Fibroblast of lung (primary cell): Measurements from ENCODE around the gene KCTD2. TPM values are rescaled to one million over a fixed set of nuclear protein-coding genes. Genes with fewer than 3 reads are reported as not detected.

ENCODE experiments used
- DNase-seq, 2 donors: peaks; one replicate each; pipeline versions ENCODE4 v3.0.0 to v3.0.0-alpha.2; 2010; ENCODE audit warnings: low read depth in 2 of 2
- H2AFZ ChIP-seq: 2 replicates; pipeline ENCODE4 v1.5.1; 2012; ENCODE audit warnings: low read length, control low read depth, inconsistent platforms
- H3K27ac ChIP-seq: 2 replicates; pipeline ENCODE4 v1.5.1; 2011; ENCODE audit warnings: low read length, control low read depth; ENCODE audit not compliant: insufficient read depth
- H3K27me3 ChIP-seq: 2 replicates; pipeline ENCODE4 v1.5.1; 2011; ENCODE audit warnings: mild to moderate bottlenecking, low read length; ENCODE audit not compliant: control insufficient read depth, insufficient read depth
- H3K36me3 ChIP-seq: 2 replicates; pipeline ENCODE4 v1.5.1; 2011; ENCODE audit warnings: low read length; ENCODE audit not compliant: control insufficient read depth, insufficient read depth
- H3K4me1 ChIP-seq: 2 replicates; pipeline ENCODE4 v1.5.1; 2011; ENCODE audit warnings: low read length; ENCODE audit not compliant: control insufficient read depth, insufficient read depth; ENCODE audit errors: extremely low read depth
- H3K4me2 ChIP-seq: 2 replicates; pipeline ENCODE4 v1.5.1; 2011; ENCODE audit warnings: low read length, control low read depth; ENCODE audit not compliant: insufficient read depth; ENCODE audit errors: extremely low read depth
- H3K4me3 ChIP-seq, 4 experiments: fragments of 200-600 bp in 1 of 4; sonication (generic) in 1 of 4; replicated peaks in 1 of 4; 2 replicates each; pipeline ENCODE4 v1.5.1; 2011 to 2016; ENCODE audit warnings: low read length in 4 of 4, low read depth in 3 of 4, mild to moderate bottlenecking in 3 of 4, control low read depth in 2 of 4, inconsistent platforms in 1 of 4, mixed read lengths in 1 of 4; ENCODE audit not compliant: insufficient read depth in 1 of 4; ENCODE audit errors: control extremely low read depth in 1 of 4
- H3K79me2 ChIP-seq: 2 replicates; pipeline ENCODE4 v1.5.1; 2012; ENCODE audit warnings: mild to moderate bottlenecking, low read length, inconsistent platforms; ENCODE audit not compliant: control insufficient read depth, insufficient read depth
- H3K9ac ChIP-seq: 2 replicates; pipeline ENCODE4 v1.5.1; 2011; ENCODE audit warnings: mild to moderate bottlenecking, low read length, control low read depth; ENCODE audit not compliant: insufficient read depth
- H3K9me3 ChIP-seq: 2 replicates; pipeline ENCODE4 v1.5.1; 2012; ENCODE audit warnings: low read depth, low read length; ENCODE audit not compliant: control insufficient read depth, insufficient read depth
- H4K20me1 ChIP-seq: 2 replicates; pipeline ENCODE4 v1.5.1; 2011; ENCODE audit warnings: low read length; ENCODE audit not compliant: control insufficient read depth, insufficient read depth; ENCODE audit errors: extremely low read depth
- EZH2 ChIP-seq: IDR thresholded peaks from 2 replicates; pipeline ENCODE4 v1.5.1; 2012; ENCODE audit warnings: low read length, control low read depth, mild to moderate bottlenecking; ENCODE audit errors: missing control alignments
- polyA plus RNA-seq, 2 donors: library from polyadenylated mRNA; depleted of rRNA in 1 of 2; stranded (reverse) in 1 of 2; unstranded in 1 of 2; fragments of >200 nt; gene quantifications; 2 replicates each; pipeline ENCODE4 v1.2.1, GENCODE V29; 2011 to 2012; ENCODE audit warnings: missing spikeins in 1 of 2
- total RNA-seq: library from RNA; depleted of rRNA; stranded (reverse); fragments of >200 nt; gene quantifications from 2 replicates; pipeline ENCODE4 v1.2.1, GENCODE V29; 2014
- TF ChIP-seq, protein P1 (sequence below), 2 donors: IDR thresholded peaks in 1 of 2; conservative IDR thresholded peaks in 1 of 2; 1 replicate in 1 of 2; 2 replicates in 1 of 2; pipeline ENCODE4 v1.5.1; 2011 to 2012; ENCODE audit warnings: low read length in 2 of 2, control low read depth in 1 of 2, inconsistent platforms in 1 of 2, low read depth in 1 of 2, mild to moderate bottlenecking in 1 of 2

KCTD2 gene
- total and polyA plus RNA-seq, 2 donors (not counting 1 experiment from before 2014, with no cell fraction given): 17.7 to 29.5 TPM

DNA sequence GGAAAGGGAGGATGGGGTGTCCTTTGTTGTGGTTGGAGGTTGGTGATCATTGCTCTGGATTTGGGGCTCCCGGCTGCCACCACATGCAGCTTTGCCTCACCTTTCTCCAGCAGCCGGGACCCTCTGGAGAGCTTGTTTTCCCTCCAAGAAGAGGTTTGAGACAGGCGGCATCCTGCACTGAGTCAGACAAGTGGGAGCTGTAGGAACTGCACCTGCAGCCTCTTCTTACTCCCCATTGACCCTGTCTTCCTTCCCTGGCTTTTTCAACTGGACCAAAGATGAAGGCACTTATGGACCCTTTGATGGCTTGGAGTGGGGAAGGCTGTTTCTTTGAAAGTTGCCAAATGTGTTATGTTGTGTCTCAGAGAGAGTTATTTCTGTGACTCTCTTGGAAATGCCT is 16.6 kb downstream of the KCTD2 start:
- H4K20me1 ChIP-seq: no peaks in the 10 kb centered on the region
- H2AFZ ChIP-seq: no peak overlapping the region
- no peaks in the 10 kb centered on the region for H3K79me2 ChIP-seq
- no peak overlapping the region for H3K4me3 ChIP-seq
- no peak overlapping the region for H3K27ac ChIP-seq
- no peak overlapping the region for H3K4me2 ChIP-seq
- H3K9ac ChIP-seq: no peak overlapping the region
- no peak for TF ChIP-seq EZH2
- TF ChIP-seq, protein P1, sequence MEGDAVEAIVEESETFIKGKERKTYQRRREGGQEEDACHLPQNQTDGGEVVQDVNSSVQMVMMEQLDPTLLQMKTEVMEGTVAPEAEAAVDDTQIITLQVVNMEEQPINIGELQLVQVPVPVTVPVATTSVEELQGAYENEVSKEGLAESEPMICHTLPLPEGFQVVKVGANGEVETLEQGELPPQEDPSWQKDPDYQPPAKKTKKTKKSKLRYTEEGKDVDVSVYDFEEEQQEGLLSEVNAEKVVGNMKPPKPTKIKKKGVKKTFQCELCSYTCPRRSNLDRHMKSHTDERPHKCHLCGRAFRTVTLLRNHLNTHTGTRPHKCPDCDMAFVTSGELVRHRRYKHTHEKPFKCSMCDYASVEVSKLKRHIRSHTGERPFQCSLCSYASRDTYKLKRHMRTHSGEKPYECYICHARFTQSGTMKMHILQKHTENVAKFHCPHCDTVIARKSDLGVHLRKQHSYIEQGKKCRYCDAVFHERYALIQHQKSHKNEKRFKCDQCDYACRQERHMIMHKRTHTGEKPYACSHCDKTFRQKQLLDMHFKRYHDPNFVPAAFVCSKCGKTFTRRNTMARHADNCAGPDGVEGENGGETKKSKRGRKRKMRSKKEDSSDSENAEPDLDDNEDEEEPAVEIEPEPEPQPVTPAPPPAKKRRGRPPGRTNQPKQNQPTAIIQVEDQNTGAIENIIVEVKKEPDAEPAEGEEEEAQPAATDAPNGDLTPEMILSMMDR (conservative IDR thresholded peaks at IDR 0.05 in 1 of 2, IDR thresholded peaks at IDR 0.05 in 1 of 2; ENCODE audit: low read depth in 1 of 2, low read length in 2 of 2): no peak
- H3K36me3 ChIP-seq: peaks cover 22% of the 10 kb centered on the region
- no peaks in the 10 kb centered on the region for H3K9me3 ChIP-seq
- DNase-seq: no peak
- no peaks in the 10 kb centered on the region for H3K4me1 ChIP-seq
- no peaks in the 10 kb centered on the region for H3K27me3 ChIP-seq

DNA sequence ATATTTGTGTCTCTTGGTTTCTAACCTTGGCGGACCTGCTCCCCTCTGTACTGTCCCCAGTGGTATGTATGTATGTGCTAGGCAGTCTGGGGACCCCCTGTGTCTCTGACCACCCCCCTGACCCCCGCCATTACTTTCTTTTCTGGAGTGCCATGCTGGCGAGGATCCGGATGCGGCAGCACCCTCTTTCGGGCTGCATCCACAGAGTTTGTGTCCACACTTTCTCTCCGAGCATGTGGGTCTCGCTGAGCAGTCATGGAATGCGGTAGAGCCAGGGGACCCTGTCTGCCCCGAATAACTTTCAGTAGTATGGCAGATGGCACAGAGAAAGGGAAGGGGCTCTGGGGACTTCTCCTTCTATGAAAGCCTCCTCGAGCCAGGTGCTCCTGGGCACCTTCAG is 17.0 kb downstream of the KCTD2 start:
- H3K9ac ChIP-seq: no peak overlapping the region
- no peak for DNase-seq

DNA sequence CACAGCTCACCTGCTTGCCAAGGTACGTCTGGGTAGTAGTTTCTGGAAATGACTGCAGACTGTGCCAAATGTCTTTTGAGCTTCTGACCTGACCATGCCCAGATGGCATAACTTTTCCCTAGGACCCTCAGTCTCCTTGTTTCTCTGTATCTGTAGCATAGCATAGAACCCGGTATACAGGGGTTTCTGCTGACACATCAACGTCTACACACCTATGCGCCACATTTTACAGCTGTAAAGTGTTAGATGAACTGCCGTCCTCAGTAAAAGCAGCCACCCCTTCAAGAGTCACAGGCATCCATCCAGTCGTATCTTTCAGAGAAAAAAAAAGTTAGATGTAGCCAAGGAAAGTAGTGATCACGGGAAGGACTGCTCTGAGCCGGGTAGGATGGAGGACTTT is 17.4 kb downstream of the KCTD2 start:
- DNase-seq: no peak
- no peak overlapping the region for H3K4me2 ChIP-seq
- no peaks in the 10 kb centered on the region for H3K4me1 ChIP-seq
- H3K9me3 ChIP-seq: no peaks in the 10 kb centered on the region
- H3K9ac ChIP-seq: no peak overlapping the region
- H4K20me1 ChIP-seq: no peaks in the 10 kb centered on the region
- H3K4me3 ChIP-seq: no peak overlapping the region
- H3K36me3 ChIP-seq: peaks cover 22% of the 10 kb centered on the region
- no peak overlapping the region for H2AFZ ChIP-seq
- H3K27ac ChIP-seq: no peak overlapping the region
- no peaks in the 10 kb centered on the region for H3K79me2 ChIP-seq
- H3K27me3 ChIP-seq: no peaks in the 10 kb centered on the region
- TF ChIP-seq EZH2: no peak
- TF ChIP-seq, protein P1 (conservative IDR thresholded peaks at IDR 0.05 in 1 of 2, IDR thresholded peaks at IDR 0.05 in 1 of 2; ENCODE audit: low read depth in 1 of 2, low read length in 2 of 2): no peak

More for the DNA sequence above, 17.0 kb downstream of the KCTD2 start:
- Histone ChIP-seq H3K4me2 (no peak overlapping the region), H2AFZ (no peak overlapping the region), H3K4me3 (no peak overlapping the region), H3K4me1 (no peaks in the 10 kb centered on the region), H3K79me2 (no peaks in the 10 kb centered on the region), H3K36me3 (peaks cover 22% of the 10 kb centered on the region), H3K27ac (no peak overlapping the region), H3K27me3 (no peaks in the 10 kb centered on the region), H3K9me3 (no peaks in the 10 kb centered on the region), H4K20me1 (no peaks in the 10 kb centered on the region)
- TF ChIP-seq, protein P1 (conservative IDR thresholded peaks at IDR 0.05 in 1 of 2, IDR thresholded peaks at IDR 0.05 in 1 of 2; ENCODE audit: low read depth in 1 of 2, low read length in 2 of 2): no peak
- TF ChIP-seq EZH2: no peak
